Activated CD4-positive, alpha-beta T cell treated with anti-CD3 and anti-CD28 coated beads for 24 hours (primary cell): ENCODE measurements around the gene AGAP2.

Experiments
- DNase-seq, 2 donors: peaks; one replicate each; pipeline ENCODE4 v3.0.0-alpha.2; 2020; ENCODE audit warnings: low read depth in 2 of 2

AGAP2 gene

DNA sequence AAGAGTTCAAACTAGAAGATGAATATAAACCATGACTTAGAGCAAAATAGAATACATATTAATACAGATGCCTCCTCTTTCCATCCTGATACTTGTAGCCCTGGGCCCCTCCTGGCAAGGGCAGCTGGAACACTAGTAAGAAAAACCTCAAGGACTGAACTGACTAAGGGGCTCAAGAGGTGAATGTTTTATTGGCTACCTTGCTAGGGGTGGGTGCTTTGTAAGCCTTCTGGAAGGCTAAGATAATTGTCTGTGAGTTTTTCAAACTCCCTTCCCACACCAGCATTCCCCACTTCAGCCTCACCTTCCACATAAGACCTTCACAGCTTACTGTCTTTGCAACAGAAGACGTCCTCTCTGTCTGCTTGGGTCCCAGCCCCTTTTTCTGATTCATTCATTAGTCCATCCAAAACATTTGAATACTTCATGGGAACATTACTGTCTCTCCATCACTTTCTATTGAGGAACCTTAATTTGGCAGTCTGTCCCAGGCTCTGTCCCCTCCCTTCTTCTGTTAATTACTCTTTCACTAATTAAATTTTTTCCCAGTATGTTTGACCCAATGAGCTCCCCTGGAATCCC lies 15.3 kb upstream of the AGAP2 start:
- DNase-seq: no peak

DNA sequence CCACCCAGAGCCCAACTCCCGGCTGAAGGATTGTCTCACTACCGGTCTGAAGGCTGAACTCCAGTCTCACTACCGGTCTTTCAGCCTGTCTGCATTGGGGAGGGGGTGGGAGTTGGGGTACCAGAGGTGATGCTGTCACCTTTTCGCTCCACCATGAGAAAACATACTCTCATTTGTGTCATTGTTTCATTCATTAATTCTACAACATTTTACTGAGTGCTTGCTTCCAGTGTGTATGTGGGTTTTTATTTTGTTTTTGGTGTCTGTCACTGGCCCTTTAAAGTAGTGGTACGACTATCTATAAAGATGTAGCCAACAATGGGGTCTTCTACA lies 14.1 kb upstream of the AGAP2 start:
- no peak for DNase-seq

DNA sequence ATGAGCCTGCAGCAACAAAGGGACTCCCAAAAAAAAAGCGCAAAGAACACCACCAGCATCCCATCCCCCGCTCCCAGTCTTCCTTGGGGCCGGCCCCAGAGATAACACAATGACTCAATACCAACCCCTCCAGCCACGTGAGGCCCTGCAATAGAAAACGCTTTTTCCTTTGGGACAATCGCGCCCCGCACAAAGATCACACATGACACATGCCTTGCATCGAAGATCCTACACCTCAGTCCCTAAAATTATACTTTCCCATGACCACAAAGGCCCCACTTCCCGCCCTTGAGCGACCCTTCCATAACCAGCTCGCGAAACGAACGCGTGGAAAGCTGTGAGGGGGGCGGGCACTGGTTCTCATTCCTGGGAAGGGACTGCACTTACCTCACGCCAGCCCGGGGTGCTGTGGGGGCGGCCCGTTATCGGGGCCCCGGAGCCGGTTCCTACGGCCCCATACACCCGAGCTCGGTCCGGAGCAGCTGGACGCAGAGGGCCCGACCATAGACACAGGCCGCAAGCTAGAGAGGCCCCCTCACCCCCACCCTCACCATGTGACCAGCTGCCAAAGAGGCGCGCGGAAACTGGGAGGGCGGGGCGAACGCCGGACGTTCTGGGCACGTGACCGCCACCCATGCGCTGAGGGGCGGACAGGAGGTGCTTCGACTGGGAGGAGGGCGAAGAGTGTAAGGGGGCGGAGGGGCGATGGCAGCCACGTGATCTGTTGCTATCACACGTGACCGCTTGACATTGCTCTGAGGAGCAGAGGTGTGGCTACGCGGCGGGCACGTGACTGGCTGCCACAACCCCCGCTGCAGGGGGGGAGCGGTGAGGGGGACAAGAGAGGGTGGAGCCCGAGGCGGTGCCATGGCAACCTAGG lies 13.5 kb upstream of the AGAP2 start, which contains the start of gene CDK4:
Gene CDK4, minus strand, starts transcription at position 523 of the 880 bp plus-strand sequence. CDS start 593 bp downstream, outside the sequence.
- peak; percentile 93 to 96 for DNase-seq

DNA sequence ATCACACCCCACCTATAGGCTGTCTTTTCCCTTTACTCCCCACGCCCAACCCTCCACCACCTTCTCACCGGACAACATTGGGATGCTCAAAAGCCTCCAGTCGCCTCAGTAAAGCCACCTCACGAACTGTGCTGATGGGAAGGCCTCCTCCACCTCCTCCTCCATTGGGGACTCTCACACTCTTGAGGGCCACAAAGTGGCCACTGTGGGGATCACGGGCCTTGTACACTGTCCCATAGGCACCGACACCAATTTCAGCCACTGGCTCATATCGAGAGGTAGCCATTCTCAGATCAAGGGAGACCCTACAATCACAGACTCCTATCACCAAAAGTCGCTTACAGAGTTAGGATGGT lies 12.9 kb upstream of the AGAP2 start:
- DNase-seq: no peak

DNA sequence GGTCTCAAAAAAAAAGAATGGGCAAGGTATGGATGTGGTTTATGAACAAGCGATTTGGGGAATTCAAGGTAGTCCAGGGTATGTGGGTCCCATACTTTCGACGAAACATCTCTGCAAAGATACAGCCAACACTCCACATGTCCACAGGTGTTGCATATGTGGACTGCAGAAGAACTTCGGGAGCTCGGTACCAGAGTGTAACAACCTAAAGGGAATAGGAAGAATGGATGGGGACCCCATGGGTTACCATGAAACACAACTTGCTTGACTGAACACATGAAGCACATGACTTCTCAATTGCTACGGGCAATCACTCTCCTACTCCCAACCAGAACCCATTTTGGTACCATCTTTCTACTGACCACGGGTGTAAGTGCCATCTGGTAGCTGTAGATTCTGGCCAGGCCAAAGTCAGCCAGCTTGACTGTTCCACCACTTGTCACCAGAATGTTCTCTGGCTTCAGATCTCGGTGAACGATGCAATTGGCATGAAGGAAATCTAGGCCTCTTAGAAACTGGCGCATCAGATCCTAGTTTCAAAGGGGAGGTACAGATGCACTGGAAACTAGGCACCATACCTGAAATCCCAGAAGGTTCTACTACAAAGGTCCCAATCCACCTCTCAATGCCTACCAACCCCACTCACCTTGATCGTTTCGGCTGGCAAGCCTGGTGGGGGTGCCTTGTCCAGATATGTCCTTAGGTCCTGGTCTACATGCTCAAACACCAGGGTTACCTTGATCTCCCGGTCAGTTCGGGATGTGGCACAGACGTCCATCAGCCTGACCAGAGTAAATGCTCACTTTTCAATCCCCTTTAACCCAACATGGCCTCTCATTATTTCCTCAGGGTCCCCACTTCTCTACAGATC lies 12.3 kb upstream of the AGAP2 start:
- no peak for DNase-seq

DNA sequence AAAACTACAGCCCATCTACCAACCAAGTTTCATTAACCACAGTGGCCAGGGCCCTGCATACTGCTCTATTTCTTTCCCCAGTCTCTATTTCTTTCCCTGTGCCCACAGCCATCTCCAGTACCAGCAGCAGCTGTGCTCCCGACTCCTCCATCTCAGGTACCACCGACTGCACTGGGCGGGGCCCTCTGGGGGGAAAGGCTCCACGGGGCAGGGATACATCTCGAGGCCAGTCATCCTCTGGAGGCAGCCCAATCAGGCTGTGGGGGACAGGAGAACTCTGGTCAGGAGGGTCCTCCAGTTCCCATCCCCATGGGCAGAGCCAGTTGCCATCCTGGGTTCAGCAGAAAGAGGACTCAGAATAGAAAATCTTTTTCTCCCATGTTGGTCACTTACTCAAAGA lies 10.5 kb upstream of the AGAP2 start:
- no peak for DNase-seq

DNA sequence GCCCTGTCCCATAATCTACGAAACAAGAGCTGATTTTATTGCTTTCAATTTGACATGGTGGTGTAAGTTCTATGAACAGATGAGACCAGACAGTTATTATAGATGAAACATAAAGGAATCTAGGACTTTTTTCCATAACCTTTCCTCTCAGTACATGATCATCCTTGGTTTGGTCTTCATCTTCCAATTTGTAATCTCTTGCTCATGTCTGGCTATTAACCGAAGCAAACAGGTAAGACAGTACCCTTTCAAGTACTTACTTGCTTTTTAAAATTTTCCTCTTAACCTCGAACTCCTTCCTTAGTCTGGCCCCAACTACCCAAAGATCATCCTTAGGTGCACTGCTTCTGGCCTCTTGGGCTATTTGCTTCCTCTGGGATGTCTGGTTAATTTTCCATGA lies 7.5 kb upstream of the AGAP2 start:
- no peak for DNase-seq

DNA sequence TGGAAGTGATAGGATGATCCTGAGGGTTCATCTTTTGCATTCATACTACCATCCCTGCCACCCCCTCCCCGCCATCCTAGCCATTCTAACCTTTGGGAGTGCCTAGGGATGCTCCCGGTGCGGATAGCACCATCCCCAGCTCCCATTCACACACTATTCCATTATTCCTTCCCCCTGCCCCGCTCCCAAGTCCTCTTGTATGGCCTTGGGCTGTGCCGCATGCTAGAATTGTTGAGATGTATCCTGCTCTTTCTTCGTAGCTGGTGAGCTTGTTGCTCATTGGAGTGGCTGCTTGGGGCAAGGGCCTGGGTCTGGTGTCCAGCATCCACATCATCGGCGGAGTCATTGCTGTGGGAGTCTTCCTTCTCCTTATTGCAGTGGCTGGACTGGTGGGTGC lies 6.9 kb upstream of the AGAP2 start:
- DNase-seq: no peak

DNA sequence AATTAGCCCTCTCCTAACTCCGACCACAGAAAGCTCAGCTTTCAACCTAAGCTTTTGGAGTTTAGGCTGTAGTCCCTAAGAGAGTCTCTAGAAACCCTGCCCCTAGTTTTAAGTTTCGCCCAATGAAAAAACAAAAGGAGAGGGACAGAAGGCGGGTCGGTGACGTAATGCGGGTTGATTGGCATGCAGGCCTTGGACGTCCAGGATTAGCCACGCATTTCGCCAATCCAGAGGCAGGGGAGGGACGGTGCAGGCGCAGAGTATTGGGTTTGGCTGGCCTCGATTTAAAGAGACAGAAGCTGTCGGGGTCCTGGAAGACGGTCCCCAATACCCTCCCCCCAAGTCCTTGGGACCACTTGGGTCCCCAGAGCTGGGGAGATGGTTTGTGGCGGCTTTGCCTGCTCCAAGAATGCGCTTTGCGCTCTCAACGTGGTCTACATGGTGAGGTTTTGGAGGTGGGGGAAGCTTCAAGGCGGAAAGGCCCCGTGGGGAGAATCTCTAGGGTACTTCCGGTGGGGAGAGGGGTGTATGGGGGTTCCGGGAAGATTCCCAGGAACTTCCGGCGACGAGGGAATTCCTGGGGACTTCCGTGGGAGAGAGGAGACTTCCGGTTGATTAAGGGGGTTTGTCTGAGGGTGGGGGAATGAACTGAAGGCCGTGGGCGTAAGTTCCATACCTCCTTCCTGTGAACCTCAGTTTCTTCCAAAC lies 6.4 kb upstream of the AGAP2 start, which contains the start of gene TSPAN31:
Gene TSPAN31, plus strand, starts transcription at position 263 of the 708 bp plus-strand sequence. Its CDS starts 116 bp downstream, at position 379.
- DNase-seq: peak; percentile 90 to 93

DNA sequence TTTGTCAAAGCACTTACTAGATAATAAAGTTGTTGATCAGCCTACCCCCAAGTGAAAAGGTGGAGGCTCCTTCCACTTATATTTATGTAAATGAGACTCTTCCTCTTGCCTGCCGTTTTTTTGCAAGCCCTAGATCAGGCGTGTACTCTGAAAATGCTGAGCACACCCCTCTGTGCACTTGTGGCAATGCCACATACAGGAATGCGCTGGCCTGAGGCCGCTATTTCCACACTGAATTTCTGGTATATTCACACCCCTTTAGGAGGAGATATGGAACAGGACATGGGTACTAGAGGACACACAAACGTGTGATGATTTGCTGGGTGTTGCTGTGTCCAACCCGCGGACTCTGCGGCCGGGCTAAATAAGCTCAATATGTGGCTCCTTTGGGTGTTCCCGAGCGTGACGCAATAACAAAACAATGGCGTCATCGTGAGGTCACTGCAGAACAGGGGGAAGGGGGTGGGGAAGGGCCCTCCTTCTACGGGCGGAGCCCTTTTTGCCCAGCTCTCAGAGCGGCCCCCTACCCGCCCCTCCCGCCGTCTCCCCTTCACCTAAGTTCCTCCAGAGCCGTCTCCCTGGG lies 5.7 kb upstream of the AGAP2 start:
- DNase-seq: peak; percentile 58 to 59

DNA sequence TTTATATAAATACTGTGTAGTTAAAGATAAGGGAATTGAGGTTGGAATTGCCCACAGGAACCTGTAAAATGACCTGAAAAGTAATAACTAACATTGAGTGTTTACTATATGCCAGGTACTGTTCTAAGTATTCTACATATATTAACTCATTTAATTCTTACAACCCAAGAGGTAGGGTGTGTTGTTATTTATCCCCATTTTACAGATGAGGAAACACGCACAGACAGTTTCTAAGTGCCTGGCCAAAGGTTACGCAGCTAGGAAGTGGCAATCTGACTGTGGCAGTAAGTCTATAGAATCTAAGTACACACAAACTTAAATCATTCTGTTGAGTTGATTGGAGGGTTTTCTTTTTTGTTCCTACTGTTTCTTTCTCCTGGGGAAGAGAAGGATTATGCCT lies 5.2 kb upstream of the AGAP2 start:
- no peak for DNase-seq

DNA sequence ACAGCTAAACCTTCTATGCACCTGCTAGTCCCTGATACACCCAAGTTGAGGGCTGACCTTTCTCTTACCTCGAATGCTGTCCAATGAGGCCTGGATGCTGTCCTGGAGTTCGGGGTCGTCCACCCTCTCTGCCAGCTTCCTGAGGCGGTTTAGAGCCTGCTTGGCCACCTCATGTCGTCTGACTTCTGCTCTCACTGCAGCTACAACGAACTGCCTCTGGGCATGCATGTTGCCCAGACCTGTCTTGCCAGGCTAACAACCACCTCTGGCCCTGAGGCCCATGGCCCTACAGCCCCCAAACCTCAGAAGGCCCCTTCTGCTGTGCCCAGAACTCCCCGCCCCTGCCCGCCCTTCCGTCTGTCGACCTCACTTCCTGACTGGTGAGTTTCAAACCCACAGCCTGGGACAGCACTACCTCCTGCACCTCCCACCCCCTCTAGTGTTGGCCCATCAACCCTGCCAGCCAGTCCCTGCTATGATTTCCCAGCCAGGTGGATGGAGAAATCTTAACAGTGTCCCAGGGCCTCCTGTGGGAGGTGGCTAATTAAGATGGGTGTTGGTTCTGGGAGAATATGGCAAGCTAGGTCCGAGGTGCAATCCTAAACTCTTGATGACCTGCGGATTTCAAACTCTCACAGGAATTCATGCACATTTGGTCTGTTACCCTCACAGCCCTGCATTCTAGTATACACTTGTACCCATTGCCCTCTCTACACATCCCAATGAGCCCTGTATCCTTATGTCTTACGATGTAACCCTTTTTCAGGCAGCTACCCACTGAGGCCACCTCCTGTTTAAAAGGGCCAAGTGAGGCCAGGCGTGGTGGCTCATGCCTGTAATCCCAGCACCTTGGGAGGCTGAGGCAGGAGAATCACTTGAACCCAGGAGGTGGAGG lies 3.5 kb upstream of the AGAP2 start:
- DNase-seq: peak; percentile 58 to 70

DNA sequence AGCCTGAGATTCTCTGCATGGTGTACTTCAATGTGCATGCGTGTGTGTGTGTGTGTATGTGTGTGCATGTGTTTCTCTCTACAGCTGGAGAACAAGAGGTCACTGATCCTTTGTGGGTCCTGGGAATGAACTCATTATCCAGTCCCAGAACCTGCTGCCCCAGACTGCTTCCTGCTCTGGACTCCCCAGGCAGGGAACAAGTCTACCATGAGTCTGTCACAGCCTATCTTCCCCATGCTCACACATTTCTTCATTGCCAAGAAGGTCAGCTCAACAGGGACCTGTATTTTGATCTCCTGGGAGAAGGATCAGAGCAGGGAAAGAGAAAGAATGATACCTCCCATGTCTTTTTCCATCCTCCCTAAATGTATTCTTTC lies 2.9 kb upstream of the AGAP2 start:
- DNase-seq: no peak

DNA sequence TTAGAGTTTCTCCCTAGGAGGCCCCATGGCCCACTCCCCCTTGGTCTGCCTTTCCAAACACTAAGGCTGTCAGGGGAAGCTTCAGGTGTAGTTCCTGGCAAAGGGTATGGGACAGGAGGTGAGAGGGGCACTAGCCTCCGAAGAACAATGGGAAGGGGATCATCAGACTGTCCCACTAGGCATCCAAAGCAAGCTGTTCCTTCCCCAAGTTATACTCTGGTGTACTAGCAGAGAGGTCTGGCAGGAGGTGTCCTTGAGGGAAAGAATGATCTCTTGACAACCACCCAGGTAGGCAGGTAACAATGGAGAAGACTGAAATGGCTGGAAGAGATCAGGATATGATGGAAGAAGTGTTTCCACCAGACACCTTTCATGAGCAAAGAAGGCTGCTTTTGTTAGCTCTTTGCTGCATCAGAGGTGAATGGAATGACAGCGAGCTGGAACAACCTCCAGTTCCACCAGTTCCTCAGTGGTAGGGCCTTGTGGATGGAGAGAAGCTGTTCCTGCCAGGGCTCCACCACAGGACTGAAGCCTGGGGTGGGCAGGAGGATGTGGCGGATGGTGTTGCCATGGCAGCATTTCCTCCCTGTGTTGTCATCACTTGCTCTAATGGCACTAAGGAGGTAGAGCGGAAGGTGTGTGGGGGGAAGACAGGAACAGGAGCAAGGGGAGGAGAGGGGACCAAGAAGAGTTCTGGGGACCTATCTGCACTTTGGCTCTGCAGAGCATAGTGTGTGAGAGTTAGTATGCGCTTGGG lies 2.3 kb upstream of the AGAP2 start:
- peak; percentile 43 to 46 for DNase-seq

DNA sequence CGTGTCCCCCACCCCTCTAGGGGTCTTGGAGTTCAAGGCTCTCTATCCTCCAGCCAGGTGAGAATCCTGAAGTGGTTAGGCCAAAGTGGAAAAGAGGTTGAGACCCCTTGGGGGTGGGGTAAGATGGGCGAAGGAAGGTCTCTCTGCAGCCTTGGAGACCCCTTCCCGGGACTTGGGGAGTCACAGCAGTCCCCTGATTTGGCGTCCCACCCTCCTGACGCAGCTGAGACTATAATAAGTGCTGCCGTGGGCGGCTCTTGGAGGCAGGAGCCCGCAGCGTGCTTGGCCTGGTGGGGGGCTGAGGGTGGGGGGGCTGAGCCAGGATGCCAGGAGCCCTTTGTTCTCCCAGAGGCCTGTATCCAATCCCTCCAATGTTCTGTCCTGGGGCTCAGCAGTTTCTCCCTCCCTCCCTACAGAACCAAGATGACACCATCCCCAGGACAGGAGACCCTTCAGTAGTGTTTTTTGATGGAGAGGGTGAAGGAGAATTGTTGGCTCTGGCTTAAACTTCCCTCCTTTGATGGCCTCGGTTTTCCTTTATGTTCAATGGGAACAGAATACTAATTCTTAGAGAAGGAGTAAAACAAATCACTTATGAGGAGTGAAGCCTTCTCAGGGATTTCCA lies 1.5 kb upstream of the AGAP2 start:
- DNase-seq: no peak

DNA sequence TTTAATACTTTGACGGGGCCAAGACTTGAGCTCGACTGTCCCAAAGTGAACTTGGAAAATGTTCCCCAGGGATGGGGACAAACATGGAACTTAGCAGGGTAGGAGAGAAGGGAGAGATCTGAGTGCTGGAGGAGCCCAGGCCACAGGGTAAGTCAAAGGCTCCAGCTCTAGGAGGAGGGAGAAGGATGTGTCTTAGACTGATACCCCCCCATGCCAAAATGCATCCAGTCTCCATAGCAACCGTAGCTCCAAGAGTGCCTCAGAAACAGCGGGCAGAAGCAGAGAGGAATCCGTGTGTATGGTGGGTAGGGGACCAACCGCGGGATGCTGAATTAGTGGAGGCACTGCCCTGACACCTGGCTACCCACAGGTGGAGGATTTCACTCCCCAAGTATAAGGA lies 845 bp upstream of the AGAP2 start:
- DNase-seq: no peak

DNA sequence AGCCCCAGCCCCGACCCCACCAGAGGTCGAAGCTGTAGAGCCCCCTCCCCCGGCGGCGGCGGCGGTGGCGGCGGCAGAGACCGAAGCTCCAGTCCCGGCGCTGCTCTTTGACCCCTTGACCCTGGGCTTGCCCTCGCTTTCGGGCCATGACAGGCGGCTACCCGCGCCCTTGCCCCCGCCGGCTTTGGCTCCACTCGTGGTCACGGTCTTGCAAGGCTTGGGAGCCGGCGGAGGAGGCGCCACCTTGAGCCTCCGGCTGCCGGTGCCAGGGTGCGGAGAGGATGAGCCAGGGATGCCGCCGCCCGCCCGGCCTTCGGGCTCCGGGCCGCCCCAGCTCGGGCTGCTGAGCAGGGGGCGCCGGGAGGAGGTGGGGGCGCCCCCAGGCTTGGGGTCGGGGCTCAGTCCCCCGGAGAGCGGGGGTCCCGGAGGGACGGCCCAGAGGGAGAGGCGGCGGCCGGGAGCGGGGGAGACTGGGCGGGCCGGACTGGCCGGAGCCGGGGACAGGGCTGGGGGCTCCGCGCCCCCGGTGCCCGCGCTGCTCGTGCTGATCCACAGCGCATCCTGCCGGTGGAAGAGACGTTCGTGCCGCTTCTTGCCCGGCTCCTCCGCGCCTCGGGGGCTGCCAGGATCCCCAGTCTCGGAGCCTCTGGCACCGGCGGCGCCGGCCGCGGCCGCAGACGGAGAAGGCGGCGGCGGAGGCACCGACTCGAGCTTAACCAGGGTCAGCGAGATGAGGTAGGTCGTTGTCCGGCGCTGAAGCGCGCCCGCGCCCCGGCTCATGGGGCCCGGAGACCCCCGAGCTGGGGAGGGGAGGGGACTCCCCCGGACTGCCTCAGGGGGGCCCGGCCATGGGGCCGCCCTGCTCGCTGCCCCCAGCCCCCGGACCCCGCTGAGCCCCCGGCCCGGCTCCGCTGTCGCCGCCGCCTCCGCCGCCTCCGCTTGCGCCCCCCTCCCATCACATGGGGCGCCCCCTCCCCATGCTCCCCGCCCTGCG lies 778 bp downstream of the AGAP2 start:
- no peak for DNase-seq
